Transverse colon (tissue), 4 donors: ENCODE results near the gene CILP. TPM values are rescaled to one million over a fixed set of nuclear protein-coding genes. Genes with fewer than 3 reads are reported as not detected.

Experiments
- DNase-seq: peaks from one replicate; pipeline ENCODE4 v3.0.0-alpha.2; 2019
- H3K27ac ChIP-seq, 4 donors: fragments of 200-600 bp; sonication (generic); 2 replicates each; pipeline ENCODE4 v1.5.1; 2016 to 2018; ENCODE audit warnings: inconsistent platforms in 4 of 4
- H3K27me3 ChIP-seq: fragments of 200-600 bp; sonication (generic); 2 replicates; pipeline ENCODE4 v1.5.1; 2017; ENCODE audit warnings: inconsistent platforms
- H3K36me3 ChIP-seq, 4 donors: fragments of 200-600 bp; sonication (generic); 2 replicates each; pipeline ENCODE4 v1.5.1; 2017 to 2019; ENCODE audit warnings: inconsistent platforms in 4 of 4
- H3K4me1 ChIP-seq, 4 donors: fragments of 200-600 bp; sonication (generic); 2 replicates each; pipeline ENCODE4 v1.5.1; 2017 to 2020; ENCODE audit warnings: inconsistent platforms in 4 of 4
- H3K4me3 ChIP-seq, 4 donors: fragments of 200-600 bp; sonication (generic); 1 replicate in 1 of 4; 2 replicates in 3 of 4; pipeline versions ENCODE4 v1.5.1 to v1.6.1; 2017 to 2019; ENCODE audit warnings: inconsistent platforms in 4 of 4
- H3K9me3 ChIP-seq, 2 donors: fragments of 200-600 bp; sonication (generic); 2 replicates each; pipeline ENCODE4 v1.5.1; 2017 to 2019; ENCODE audit warnings: inconsistent platforms in 2 of 2
- EP300 ChIP-seq: sonication (generic); formaldehyde crosslinking; IDR thresholded peaks from one replicate; pipeline ENCODE4 v1.6.1; 2017; ENCODE audit warnings: antibody characterized with exemption, low read depth
- POLR2A ChIP-seq: fragments of 450-650 bp; IDR thresholded peaks from one replicate; pipeline ENCODE4 v1.6.1; 2016; ENCODE audit warnings: antibody characterized with exemption, mild to moderate bottlenecking, moderate library complexity
- POLR2AphosphoS5 ChIP-seq, 3 donors: sonication (generic); formaldehyde crosslinking; IDR thresholded peaks; one replicate each; pipeline ENCODE4 v1.6.1; 2016; ENCODE audit warnings: antibody characterized with exemption in 3 of 3
- WGBS, 2 donors: methylation state at CpG; one replicate each; pipeline ENCODE4 v1.1.5; 2018; ENCODE audit warnings: low coverage in 1 of 2; 5-methylcytosine and 5-hydroxymethylcytosine counted together
- in situ Hi-C, 4 donors: fragments of 200-750 bp; cut with MboI; loops; one replicate each; pipeline versions ENCODE4 v1.15.0 to v1.15.1; 2017; ENCODE audit warnings: low sequenced_read_pairs in 3 of 4, low pct_ligation_motif_present in 1 of 4, low pct_unique_long_range_greater_than_20kb in 1 of 4
- intact Hi-C: fragments of 100-400 bp; cut with DNase I; formaldehyde crosslinking; loops from one replicate; pipeline ENCODE4 v1.15.1; 2023; ENCODE audit warnings: low total_unique reads
- total RNA-seq, 4 donors: library from RNA; depleted of rRNA; stranded (reverse); fragments of >200 nt; gene quantifications; one replicate each; pipeline ENCODE4 v1.1.0, GENCODE V29; 2016
- TF ChIP-seq, protein P1 (sequence below), 5 experiments: fragments of 200-600 bp in 3 of 5; fragments of 450-650 bp in 2 of 5; sonication (generic) in 3 of 5; IDR thresholded peaks; 1 replicate in 2 of 5; 2 replicates in 3 of 5; pipeline ENCODE4 v1.5.1; 2016 to 2017; ENCODE audit warnings: antibody characterized with exemption in 5 of 5, inconsistent platforms in 3 of 5, mild to moderate bottlenecking in 2 of 5, moderate library complexity in 1 of 5

Gene CILP
- total RNA-seq, 4 donors from 2014 or later = 8.1 to 89.6 (median 18.5) TPM

DNA sequence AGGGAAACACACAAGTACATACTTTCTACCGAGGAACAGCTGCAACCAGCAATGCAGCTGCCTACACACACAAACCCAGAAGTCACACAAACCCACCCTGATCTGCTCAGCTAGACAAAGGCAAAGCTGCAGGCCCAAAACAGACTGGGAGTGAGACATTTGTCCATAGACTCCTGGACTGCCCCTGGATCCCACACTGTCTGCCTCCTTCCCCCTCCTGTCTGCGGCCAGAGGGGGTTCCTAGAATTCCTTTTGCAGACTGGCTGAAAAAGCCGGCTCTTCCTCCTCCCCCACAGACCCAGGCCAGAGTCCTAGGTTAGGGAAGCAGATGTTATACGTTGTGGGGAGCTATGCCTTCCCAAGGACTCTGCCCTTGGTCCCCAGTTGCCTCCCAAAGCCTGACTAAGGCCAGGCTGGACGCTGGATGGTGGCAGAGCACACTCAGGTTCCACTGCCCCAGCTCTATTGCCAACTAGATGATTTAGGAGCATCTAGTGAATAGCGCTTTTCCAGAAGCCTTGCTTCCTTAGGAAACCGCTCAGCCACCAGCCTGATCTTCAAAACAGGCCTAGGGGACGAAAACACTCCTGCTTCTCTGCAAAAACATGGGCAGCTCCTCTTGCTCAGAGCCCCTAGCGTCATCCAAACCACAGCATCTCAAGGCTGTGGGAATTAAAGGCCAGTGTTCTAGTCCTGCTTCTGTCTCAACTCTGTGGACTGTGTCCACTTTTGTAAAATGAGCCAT, 37.4 kb upstream of the CILP start:
- H3K36me3 ChIP-seq = no peaks in the 10 kb centered on the region
- no peaks in the 10 kb centered on the region for H3K27me3 ChIP-seq
- peaks cover 0 to 5% (median 2%) of the 10 kb centered on the region in 4 donors for H3K4me1 ChIP-seq
- H3K9me3 ChIP-seq = no peaks in the 10 kb centered on the region
- 70% methylated on average over 9 of the region's 9 CpGs; no CpG with 5 or more reads in 1 of the 2 donors for WGBS, 2 donors
- intact Hi-C loops (no loop called here), in situ Hi-C loops (no loop called here)
- no peak for DNase-seq
- H3K27ac ChIP-seq = peak overlapping the region; percentile 0 to 72 (median 39)
- TF ChIP-seq POLR2A (no peak), EP300 (no peak), POLR2AphosphoS5 (IDR thresholded peaks at IDR 0.05) (no peak)
- TF ChIP-seq, protein P1, sequence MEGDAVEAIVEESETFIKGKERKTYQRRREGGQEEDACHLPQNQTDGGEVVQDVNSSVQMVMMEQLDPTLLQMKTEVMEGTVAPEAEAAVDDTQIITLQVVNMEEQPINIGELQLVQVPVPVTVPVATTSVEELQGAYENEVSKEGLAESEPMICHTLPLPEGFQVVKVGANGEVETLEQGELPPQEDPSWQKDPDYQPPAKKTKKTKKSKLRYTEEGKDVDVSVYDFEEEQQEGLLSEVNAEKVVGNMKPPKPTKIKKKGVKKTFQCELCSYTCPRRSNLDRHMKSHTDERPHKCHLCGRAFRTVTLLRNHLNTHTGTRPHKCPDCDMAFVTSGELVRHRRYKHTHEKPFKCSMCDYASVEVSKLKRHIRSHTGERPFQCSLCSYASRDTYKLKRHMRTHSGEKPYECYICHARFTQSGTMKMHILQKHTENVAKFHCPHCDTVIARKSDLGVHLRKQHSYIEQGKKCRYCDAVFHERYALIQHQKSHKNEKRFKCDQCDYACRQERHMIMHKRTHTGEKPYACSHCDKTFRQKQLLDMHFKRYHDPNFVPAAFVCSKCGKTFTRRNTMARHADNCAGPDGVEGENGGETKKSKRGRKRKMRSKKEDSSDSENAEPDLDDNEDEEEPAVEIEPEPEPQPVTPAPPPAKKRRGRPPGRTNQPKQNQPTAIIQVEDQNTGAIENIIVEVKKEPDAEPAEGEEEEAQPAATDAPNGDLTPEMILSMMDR (IDR thresholded peaks at IDR 0.05) = no peak
- no peak overlapping the region for H3K4me3 ChIP-seq

DNA sequence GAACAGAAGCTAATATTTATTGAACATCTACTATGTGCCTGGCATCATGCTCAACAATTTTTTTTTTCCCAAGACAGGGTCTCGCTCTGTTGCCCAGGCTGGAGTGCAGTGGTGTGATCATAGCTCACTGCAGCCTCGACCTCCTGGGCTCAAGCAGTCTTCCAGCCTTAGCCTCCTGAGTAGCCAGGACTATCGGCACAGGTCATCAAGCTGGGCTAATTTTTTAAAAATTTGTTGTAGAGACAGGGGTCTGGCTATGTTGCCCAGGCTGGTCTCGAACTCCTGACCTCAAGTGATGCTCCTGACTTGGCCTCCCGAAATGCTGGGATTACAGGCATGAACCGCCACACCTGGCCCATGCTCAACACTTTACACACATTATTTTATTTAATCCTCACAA, 35.7 kb upstream of the CILP start:
- no peaks in the 10 kb centered on the region for H3K27me3 ChIP-seq
- intact Hi-C loops (no loop called here), in situ Hi-C loops (no loop called here)
- H3K4me3 ChIP-seq = no peak overlapping the region
- no peak for TF ChIP-seq POLR2AphosphoS5 (IDR thresholded peaks at IDR 0.05)
- no peak for TF ChIP-seq POLR2A
- TF ChIP-seq EP300 = no peak
- H3K9me3 ChIP-seq = no peaks in the 10 kb centered on the region
- H3K27ac ChIP-seq = peak overlapping the region in 1 of 4 donors; percentile 69
- H3K36me3 ChIP-seq = no peaks in the 10 kb centered on the region
- 93% methylated on average over 6 of the region's 6 CpGs; no CpG with 5 or more reads in 1 of the 2 donors for WGBS, 2 donors
- no peak for DNase-seq
- peaks cover 0 to 5% (median 2%) of the 10 kb centered on the region in 4 donors for H3K4me1 ChIP-seq

DNA sequence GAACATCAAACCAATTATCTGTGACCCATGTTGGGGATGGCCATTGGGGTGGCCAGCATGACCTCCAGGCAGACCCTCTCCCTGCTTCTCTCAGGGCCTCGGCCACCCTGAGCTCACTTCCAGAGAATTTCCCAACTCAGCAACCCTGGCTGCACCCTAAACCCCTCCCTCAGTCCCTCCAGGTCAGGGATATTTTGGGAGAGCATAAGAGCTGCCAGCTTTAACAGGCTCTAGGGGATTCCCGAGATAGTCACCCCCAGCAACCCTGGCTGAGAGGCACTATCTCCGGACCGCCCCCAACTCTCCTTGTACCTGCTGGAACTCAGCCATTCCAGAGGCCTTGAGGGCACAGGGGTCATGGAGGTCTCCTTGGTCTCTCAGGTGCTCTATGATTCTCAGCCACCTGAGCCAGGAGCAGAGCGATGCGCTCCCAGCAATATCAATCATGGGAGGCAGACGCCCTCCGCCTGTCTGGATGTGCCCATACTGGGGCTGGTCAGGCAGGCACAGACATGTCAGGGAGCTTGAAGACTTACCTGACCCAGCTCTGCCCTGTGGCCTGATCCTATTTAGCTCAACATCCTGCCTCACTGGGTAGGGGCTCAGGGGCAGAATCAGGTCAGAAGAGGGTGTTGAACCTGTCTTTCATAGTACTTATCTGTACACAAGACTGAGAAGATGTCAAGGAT, 34.9 kb upstream of the CILP start:
- Histone ChIP-seq H3K9me3 (no peaks in the 10 kb centered on the region), H3K4me1 (peaks cover 0 to 5% (median 2%) of the 10 kb centered on the region in 4 donors), H3K27me3 (no peaks in the 10 kb centered on the region), H3K36me3 (no peaks in the 10 kb centered on the region), H3K27ac (peak overlapping the region; percentile 42 to 69 (median 56)), H3K4me3 (no peak overlapping the region)
- TF ChIP-seq, protein P1 (IDR thresholded peaks at IDR 0.05) = no peak
- TF ChIP-seq POLR2A (no peak), POLR2AphosphoS5 (IDR thresholded peaks at IDR 0.05) (no peak), EP300 (no peak)
- in situ Hi-C loops (no loop called here), intact Hi-C loops (no loop called here)
- no peak for DNase-seq
- 93% methylated on average over 8 of the region's 8 CpGs; no CpG with 5 or more reads in 1 of the 2 donors for WGBS, 2 donors

DNA sequence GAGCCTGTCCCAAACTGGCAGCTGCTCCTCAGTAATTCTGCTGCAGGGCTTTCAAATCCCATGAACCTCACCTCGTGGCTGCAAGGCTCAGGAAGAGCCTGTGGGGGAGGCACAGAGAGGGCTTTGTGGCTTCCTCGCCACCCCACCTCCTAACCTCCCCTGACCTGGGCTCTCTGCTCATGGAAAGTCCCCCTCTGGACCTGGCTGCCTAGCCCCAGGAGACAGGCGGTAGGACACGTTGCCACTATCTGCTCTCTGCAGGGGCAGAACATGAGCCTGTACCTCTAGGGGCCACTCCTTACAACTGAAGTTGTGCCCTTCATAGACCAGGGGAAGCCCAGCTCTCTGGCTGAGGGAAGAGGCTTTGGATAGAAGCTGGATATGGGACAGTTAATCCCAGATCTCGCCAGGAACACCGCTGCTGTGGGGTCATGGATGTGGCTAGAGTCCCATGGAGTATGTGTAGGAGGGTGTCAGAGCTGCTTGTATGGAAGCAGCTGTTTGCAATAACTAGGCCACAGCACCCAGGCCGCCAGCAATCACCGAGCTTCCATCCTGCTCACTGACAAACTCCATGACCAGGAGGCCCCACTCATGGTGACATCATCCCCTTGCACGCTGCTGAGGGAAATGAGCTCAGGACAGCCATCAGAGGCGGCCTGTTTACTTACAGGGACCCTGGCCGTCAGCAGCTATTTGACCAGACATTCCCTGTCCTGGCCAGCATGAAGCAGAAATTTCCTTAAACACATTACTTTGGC, 34.0 kb upstream of the CILP start:
- Histone ChIP-seq H3K27me3 (no peaks in the 10 kb centered on the region), H3K36me3 (no peaks in the 10 kb centered on the region), H3K4me3 (no peak overlapping the region), H3K27ac (peak overlapping the region; percentile 42 to 69 (median 56)), H3K4me1 (peaks cover 0 to 5% (median 2%) of the 10 kb centered on the region in 4 donors), H3K9me3 (no peaks in the 10 kb centered on the region)
- 85% methylated on average over 11 of the region's 11 CpGs; no CpG with 5 or more reads in 1 of the 2 donors for WGBS, 2 donors
- no peak for TF ChIP-seq EP300
- TF ChIP-seq, protein P1 (IDR thresholded peaks at IDR 0.05) = no peak
- TF ChIP-seq POLR2AphosphoS5 (IDR thresholded peaks at IDR 0.05) = no peak
- no peak for TF ChIP-seq POLR2A
- intact Hi-C loops = no loop called here
- DNase-seq = peak; percentile 34
- in situ Hi-C loops = no loop called here
